T47D (cell line): ENCODE results near the gene ZW10.

Source experiments
- DNase-seq, 2 experiments: peaks; one replicate each; pipeline versions ENCODE4 v3.0.0 to v3.0.0-alpha.2; 2011 to 2012; ENCODE audit warnings: low read depth in 1 of 2, low spot score in 1 of 2
- JUND ChIP-seq: IDR thresholded peaks from 2 replicates; pipeline ENCODE4 v1.6.1; 2012; ENCODE audit warnings: low read depth
- in situ Hi-C: cut with HindIII; loops from 2 replicates; pipeline ENCODE4 v1.10.0; 2016; ENCODE audit warnings: low sequenced_read_pairs, low pct_unique_long_range_greater_than_20kb

Gene ZW10

DNA sequence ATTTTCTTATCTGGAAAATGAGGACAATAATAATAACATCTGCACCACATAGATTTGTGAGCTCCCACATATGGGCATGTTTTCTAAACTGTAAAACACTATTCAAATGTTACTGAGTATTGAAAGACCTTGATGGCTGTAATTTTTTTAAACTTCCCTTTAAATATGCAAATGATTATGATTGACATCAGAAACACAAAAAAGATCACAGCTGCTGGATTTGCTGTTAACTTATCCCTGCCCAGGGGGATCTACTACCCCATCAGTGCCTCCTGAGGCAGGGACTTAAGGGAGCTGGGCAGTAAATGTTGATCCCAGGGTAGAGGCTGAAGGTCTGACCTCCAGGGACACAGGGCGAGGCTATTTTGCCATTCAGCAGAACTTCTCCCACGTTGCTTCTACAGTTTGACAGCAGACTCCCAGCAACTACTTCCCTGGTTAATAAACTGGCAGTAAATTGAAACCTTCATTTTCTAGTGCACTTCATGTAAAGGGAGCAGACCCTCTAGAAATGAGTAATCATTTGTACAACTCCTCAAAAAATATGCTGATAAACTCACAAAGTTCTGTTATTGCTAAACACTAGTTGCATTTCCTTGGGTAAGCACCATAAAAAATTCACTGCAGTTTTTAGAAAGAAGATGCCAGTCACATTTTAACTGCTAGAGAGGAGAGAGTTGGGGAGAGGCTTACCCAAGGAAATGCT, 87.7 kb downstream of the ZW10 start:
- DNase-seq = no peak
- TF ChIP-seq JUND = no peak
- in situ Hi-C loops = no loop called here

GRCh38 chr11:113684496-113684895, 89.0 kb downstream of the ZW10 start:
- TF ChIP-seq JUND = no peak
- DNase-seq = no peak
- in situ Hi-C loops = no loop called here

DNA sequence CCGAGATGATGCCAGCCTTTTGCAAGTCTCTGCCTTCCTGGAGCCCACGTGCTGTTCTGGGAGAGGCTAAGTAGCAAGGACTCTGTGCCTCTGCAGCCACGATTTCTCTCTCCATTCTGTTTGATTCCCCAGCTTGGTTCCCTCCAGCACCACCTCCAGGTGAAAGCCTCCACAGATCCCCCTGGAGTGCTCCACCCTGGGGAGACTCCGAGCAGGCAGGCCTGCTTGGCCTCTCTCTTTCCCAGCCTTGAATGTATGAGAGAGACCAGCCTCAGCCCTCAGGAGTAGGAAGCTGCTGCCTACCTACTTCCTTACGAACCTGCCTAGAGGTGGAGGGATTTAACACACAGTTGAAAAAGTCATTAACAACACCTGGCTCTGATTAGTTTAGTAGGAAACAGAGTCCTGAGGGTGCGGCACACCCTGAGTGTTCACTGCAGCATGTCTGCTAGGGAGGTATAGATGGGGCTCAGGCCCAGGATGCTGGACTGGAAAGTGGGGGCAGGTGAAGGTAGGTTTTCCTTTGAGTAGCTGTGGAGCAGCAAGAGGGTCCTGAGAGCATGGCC, 89.9 kb downstream of the ZW10 start:
- in situ Hi-C loops = no loop called here
- DNase-seq = no peak
- TF ChIP-seq JUND = no peak
